Stimulated activated CD4-positive, alpha-beta T cell treated with anti-CD3 and anti-CD28 coated beads, Interleukin-12 subunit alpha, Interleukin-12 subunit beta, amount 100 ng/mL, for 48 hours (primary cell): ENCODE results near the gene TBX2.

Source experiments
- DNase-seq, 3 donors: peaks; one replicate each; pipeline ENCODE4 v3.0.0-alpha.2; 2020; ENCODE audit warnings: low read depth in 2 of 3, low spot score in 1 of 3

Gene TBX2

DNA sequence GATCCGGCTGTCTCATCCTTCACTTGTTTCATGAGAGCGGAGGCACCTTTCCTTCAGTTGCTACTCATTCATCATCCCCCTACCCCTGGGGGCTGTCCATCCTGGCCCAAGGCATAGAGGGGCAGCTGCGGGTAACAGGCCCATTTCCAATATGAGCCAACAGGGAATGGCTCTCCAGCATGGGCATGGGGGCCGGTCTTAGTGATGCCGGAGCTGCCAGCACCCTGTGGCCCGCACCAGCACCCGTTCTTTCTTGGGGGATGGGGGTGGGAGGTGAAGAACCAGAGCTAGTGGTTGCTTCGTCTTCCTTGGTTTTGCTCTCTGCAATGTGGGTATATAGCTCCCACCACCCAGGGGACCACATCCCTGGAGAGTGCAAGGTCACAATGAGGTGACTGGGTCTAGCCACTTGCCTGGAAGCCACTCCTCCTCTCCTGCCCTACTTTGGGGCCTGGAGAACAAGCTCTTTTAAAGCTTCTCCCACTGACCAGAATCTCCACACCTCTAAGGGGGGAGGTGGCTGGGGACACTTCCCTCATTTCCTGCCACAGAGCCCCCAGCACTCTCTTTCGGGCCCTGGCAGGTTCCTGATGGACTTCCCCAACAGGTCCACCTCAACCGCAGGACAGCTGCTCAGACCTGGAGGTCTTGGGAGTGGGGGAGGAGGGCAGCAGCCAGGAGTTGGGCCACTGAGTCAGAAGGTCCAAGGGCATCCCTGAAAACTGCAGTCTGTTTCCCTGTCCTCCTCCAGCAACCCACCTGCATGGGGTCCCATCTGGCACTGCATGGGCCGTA is 11.9 kb upstream of the TBX2 start:
- no peak for DNase-seq

DNA sequence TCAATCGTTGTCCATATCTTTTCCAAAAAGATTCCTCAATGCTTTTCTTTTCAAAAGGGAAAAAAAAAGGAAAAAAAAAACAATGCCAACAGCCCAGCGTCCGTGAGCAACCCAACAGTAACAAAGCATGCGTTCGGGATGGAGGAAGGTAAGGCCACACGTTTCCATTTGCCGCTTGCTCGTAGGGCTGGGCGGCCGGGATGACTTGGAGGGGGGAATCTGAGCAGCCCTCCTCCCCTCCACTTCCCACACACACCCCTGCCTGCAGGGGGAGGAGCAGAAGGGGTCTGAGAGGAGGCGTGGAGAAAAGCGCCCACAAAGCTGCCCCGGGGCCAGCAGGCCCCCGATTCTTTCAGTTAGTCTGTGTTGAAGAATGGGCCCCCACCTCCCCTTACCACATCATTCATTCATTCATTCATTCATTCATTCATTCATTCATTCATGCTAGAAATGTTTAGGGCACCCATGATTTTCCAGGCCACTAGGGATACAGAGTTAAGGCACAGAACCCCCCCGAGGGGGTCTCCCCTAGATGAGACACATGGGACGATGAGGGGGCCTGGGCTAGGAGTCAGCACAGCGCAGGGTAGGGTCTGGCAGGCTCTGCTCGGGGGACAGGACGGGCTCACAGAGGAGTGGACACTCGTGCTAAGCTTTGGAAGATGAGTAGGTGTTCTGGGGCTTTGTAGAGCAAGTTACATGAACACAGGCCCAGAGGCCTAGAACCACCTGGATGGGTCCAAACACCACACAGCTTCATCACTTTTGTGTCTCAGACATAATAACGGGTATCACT is 10.9 kb upstream of the TBX2 start:
- no peak for DNase-seq

DNA sequence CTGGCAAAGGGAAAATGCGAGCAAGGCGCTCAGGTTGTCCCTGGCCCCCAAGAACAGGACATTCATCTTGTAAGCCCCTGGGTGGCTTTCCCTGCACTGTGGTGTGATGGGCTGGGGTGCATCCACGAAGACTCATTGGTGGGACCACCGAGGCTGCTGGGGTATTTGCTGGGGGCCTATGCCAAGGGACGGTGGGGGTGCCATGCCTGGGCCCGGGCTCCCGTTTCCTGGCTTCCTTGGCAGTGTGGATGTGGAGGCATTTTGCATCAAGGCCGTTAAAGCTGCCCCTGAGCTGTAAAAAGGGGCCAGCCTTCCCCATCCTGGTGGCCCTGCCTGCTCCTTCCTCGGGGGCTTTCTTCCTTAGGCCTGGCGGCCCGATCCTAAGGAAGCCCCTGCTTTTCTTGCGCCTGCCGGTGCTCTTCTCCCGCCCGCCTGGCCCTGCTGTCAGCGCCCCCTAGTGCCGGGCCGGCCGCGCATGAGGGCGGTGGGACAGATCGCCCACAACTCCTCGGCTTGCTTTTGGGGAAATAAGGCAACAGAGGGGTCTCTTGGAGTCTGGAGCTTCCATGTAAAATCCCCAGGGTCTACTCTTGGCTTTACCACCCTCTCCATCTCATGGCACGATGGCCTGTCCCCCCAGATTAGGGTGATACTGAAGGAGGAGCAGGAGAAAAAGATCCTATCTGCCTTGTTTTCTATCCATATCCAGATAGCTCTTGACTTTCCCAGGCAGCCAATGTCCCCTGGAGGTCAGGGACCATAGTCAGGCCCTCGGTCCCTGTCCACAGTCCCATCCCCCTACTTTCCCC is 9.8 kb upstream of the TBX2 start:
- DNase-seq: no peak

DNA sequence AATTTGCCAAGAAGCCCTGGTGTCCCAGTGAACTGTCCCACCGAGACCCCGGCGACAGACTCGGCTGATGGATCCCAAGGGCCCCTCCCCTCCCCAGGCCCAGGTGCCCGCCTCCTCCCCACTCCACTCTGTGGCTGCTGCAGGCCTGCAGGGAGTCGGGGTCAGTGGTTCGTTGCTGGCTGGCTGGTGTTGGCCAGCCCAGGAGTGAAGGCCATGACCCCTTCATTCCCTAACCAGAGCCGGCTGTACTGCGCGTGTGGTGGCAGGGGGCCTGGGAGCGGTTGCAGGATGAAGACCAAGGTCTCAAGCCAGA is 9.2 kb upstream of the TBX2 start:
- no peak for DNase-seq

GRCh38 chr17:61391595-61392291 is 7.9 kb upstream of the TBX2 start:
- no peak for DNase-seq

- no peak for DNase-seq
Measured at GRCh38 chr17:61392679-61393078, 7.0 kb upstream of the TBX2 start.

DNA sequence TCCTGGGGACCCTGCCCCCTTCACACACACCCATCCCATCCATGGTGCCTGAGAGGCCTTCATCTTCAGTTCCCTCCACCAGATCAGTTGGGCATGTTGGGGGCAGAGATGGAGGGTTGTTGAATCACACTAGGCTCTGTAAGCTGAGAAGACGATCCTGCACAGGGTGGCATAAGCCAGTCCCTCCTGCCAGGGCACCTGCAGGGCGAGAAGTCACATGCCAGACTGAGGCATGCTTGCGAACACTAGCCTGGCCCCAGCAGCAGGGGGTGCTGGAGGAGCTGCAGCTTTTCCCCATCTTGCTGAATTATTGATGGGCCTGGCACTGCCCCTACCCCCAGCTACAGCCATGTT is 6.1 kb upstream of the TBX2 start:
- no peak for DNase-seq

DNA sequence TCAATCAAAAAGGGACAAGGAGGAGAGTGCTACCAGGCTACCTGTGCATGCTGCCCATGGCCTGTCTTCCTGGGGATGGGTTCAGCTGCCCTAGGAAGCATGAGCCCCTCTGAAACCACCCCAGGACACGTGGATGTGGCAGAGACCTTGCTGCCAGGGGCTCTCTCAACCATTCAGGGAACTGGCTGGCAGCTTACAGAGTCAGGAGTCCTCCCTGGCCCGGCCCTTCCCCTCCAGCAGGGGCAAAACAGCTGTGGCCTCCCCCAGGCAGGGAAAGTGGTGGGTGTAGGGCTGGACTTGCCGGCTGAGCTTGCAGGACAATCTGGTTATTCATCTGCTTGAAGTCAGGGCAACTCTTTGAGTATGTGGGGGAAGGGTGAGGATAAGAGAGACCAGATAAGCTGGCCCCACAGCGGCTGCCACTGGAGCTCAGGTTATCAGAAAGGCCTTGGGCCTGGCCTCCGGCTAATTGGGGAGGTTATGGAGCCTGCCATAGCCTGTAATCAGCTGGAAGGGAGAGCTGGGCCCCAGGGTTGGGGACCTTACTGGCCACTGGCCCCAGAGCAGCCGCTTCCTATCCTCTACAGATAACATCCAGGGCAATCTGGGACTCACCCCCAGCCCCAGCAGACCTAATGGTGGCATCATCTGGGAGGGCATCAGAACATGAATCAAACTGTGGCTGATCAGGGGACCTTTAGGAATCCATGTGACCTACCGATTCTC is 5.6 kb upstream of the TBX2 start:
- no peak for DNase-seq

DNA sequence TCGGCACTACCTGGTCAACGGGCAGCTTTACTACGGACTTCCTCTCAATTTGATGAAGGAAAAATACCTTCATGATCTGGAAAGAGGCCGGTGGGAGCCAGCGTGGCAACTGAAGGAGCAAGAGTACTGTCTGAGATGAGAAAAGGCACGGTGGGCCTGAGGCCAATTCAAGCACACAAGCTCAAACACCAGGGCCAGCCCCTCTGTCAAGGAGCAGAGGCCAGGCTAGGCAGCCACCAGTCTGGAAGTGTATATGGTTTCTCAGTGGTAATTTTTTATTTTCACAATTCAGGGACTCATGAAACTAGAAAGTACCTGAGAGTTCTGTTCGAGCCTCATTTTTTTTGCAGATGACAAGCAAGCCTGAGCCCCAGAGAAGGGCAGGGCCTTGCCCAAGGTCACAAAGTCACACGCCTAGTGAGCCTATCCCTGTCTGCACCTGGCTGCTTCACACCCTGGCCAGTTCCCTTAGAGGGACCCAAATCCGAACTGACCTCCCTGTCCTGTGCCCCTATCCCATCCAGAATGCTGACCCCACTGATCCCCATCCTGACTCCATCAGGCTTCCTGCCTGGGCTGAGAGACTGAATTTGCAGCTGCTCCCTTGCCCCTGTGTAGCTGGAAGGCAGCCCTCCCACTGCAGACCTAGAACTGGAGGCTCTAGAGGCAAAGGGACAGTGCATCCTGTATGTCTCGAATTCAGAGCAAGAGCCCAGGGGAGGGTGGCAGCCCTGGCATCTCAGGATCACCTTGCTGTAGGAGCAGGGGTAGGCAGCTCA is 4.8 kb upstream of the TBX2 start:
- DNase-seq: no peak

DNA sequence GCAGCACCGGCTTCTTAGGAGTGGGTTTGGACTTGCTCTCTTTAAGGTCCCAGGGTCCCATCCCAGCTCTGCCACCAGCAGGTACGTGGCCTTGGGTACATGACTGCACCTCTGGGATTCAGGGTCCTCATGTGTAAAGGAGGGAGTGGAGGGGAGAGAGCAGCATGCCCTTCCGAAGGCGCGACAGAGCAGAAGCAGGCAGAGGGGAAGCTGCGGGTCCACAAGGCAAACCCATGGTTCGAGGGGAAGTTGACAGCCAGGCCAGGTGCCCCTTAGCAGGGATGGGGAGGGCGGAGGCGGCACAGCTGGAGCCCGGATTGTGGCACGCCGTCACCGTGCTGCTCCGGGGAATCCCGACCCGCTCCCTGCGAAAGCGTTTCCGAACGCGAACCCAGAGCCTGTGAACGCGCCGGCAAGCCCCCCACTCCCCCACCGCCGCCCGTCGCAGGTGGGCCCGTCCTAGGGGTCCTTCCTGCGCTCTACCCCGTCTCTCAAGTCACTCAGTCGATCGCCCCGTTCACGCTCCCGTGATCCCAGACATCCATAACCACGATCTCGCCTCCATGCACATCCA is 4.1 kb upstream of the TBX2 start:
- DNase-seq: no peak

DNA sequence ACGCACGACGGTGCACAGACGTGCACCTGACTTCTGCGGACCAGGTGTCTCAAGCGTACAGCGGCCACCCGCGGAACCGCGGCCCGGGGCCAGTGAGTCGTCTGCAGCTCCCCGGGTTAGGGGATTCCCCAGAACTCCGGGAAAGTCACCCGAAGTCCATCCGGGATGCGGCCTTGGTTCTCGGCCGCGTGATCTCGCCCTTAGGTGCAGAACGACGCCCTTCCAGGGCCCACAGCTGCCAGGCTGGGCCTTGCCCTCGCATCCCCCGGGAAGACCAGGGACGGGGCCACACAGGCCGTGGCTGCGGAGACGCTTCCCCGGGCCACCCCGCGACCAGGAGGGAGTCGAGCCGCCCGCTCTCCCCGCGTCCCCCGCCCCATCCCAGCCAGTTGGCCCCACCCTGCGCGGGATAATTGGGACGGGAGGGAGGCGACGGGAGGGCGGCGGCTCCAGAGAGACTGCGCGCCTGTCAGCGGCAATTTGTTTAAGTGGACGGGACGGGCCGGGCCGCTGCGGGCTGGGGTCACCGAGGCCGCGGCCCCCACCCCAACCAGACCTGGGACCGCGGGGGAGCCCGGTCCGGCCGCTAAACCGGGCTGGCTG is 3.6 kb upstream of the TBX2 start:
- DNase-seq: no peak

DNA sequence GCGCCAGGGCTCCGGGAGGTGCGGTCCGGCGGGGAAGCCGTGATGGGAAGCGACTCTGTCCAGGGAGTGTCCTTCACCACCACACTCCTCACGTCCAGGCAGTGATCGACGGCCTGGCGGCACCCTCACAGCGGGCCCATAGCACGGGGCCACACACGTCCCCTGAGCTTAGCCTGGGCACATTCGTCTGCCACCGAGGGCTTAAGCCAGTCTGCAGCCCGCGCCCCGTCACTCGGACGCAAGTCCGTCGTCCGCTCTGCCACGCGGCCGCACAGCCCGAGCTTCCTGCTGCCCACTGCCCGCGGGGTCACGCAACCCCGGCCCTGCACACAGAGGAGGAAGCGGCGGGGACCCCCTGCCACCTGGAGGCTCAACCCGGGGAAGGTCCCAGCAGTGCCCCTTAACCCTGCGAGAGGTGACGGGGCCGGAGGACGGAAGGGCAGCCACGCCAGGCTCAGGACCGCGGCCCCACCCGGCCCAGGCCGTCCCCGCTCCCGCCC is 3.0 kb upstream of the TBX2 start:
- DNase-seq: no peak

DNA sequence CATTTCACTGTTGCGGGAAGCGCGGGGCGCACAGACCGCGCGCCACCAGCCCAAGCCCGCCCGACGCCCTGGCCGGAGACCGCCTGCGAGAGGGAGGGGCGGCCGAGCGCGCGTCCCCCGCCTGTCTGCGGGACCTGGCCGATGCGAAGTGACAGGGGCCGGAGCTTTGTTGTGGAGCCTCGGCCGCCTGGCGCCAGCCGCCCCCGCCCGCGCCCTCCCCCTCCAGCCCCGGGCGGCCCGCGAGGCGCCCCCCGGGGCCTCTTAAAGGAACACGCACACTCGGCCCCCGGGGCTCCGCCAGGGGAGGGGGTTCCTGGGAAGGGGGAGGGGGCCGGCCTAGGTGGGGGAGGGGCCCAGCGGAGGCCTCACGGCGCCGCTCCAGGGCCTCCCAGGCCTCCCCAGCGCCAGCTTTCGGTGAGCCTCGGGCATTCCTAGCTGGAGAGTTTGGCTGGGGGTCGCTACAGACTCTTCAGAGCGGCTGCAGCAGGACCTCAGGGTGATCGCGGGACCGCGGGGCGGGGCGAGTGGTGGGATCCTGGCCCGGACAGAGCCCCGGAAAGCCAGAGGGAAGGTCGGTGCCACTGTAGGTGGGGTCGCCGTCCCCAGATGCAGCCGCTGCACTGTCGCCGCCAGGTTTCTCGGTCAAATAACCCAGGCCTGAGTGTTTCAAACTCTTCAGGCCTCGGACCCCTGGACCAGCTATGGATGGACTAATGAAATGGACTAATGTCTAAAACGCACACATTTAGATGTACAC is 2.4 kb upstream of the TBX2 start:
- no peak for DNase-seq

DNA sequence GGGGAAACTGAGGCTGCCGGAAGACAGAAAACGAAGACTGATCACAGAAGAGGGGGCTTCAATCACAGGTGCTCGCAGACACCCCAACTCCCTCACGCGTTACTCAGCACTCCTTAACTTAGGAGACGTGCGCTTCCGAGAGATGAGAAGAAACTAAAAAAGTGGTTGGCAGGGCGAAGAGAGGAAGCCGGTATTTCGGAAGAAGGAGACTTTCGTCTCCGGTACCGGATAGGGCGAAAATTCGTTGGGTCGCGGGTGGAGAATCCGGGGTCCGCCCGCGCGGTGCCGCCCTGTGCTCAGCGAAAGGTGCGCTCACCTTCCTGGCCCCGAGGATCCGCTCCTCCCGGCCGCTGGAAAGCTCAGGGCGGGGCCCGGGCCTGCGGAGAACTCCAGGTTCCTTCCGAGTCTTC is 917 bp upstream of the TBX2 start:
- no peak for DNase-seq

- DNase-seq: no peak
Measured at GRCh38 chr17:61400066-61400716, 548 bp downstream of the TBX2 start.

GRCh38 chr17:61400717-61401388 is 1.2 kb downstream of the TBX2 start:
- no peak for DNase-seq

DNA sequence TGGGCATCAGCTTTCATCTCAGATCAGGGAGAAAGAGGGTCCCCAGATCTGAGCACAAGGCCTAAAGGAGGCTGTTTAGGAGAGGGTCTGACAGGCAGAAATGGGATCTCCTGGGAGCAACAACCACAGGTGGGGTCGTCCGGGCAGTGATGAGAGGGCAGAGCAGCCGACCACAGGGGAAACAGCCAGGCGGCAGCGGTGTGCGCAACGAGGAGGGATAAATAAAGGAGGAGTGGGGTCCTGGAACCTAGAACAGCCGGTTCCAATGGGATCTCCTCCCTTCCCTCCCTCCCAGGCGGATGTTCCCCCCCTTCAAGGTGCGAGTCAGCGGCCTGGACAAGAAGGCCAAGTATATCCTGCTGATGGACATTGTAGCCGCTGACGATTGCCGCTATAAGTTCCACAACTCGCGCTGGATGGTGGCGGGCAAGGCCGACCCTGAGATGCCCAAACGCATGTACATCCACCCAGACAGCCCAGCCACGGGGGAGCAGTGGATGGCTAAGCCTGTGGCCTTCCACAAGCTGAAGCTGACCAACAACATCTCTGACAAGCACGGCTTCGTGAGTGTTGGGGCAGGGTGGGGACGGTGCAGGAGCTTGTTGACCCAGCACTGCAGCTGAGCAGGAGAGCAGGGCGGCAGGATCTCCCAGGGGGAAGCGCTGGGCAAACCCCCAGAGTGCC is 1.9 kb downstream of the TBX2 start:
- no peak for DNase-seq
